GM23338 (cell line): ENCODE results near the gene YWHAB. TPM values are rescaled to one million over a fixed set of nuclear protein-coding genes. Genes with fewer than 3 reads are reported as not detected.

Source experiments
- ATAC-seq: fragments of 200-7000 bp; cut with Tn5 transposase; 3 replicates; pipeline ENCODE4 v1.9.1; 2020
- DNase-seq: peaks from one replicate; pipeline ENCODE4 v3.0.0-alpha.2; 2015; ENCODE audit warnings: low spot score
- H2AFZ ChIP-seq: fragments of 200-600 bp; sonication (generic); 2 replicates; pipeline ENCODE4 v1.8.0; 2016; ENCODE audit warnings: antibody characterized with exemption, mild to moderate bottlenecking, moderate library complexity
- H3F3A ChIP-seq: fragments of 200-600 bp; sonication (generic); replicated peaks from 2 replicates; pipeline ENCODE4 v1.8.0; 2017; ENCODE audit warnings: antibody characterized with exemption, mixed run types, low read depth
- H3K27ac ChIP-seq: fragments of 200-600 bp; sonication (generic); 2 replicates; pipeline ENCODE4 v1.6.1; 2016; ENCODE audit warnings: low read depth
- H3K27me3 ChIP-seq: fragments of 200-600 bp; sonication (generic); 2 replicates; pipeline ENCODE4 v1.8.0; 2016; ENCODE audit warnings: mild to moderate bottlenecking, mixed run types, moderate library complexity; ENCODE audit not compliant: insufficient read depth
- H3K36me3 ChIP-seq: fragments of 200-600 bp; sonication (generic); 2 replicates; pipeline ENCODE4 v1.8.0; 2016; ENCODE audit warnings: mild to moderate bottlenecking; ENCODE audit not compliant: insufficient read depth
- H3K4me1 ChIP-seq: fragments of 200-600 bp; sonication (generic); 2 replicates; pipeline ENCODE4 v1.8.0; 2016; ENCODE audit warnings: mild to moderate bottlenecking, moderate library complexity; ENCODE audit not compliant: insufficient read depth
- H3K4me2 ChIP-seq: fragments of 200-600 bp; sonication (generic); 2 replicates; pipeline ENCODE4 v1.7.1; 2017; ENCODE audit warnings: mixed run types
- H3K4me3 ChIP-seq: fragments of 200-600 bp; sonication (generic); 2 replicates; pipeline ENCODE4 v1.6.1; 2016; ENCODE audit warnings: mixed run types
- H3K79me2 ChIP-seq: fragments of 200-600 bp; sonication (generic); replicated peaks from 2 replicates; pipeline ENCODE4 v1.8.0; 2017; ENCODE audit warnings: mild to moderate bottlenecking; ENCODE audit not compliant: insufficient read depth
- H3K9me2 ChIP-seq: fragments of 200-600 bp; sonication (generic); 2 replicates; pipeline ENCODE4 v1.8.0; 2017; ENCODE audit not compliant: insufficient read depth
- H4K20me1 ChIP-seq: fragments of 200-600 bp; sonication (generic); replicated peaks from 2 replicates; pipeline ENCODE4 v1.8.0; 2017; ENCODE audit warnings: mild to moderate bottlenecking; ENCODE audit not compliant: insufficient read depth
- H3K27ac Mint-ChIP-seq: 2 replicates; pipeline ENCODE4 v1.8.0; 2020; ENCODE audit warnings: inconsistent platforms, mild to moderate bottlenecking, moderate library complexity, mixed read lengths
- H3K27me3 Mint-ChIP-seq: 3 replicates; pipeline ENCODE4 v1.8.0; 2022; ENCODE audit warnings: low read depth, mild to moderate bottlenecking, moderate library complexity, mixed read lengths, inconsistent platforms; ENCODE audit not compliant: insufficient read depth, poor library complexity
- H3K36me3 Mint-ChIP-seq: 3 replicates; pipeline ENCODE4 v1.8.0; 2021; ENCODE audit warnings: low read depth, mild to moderate bottlenecking, inconsistent platforms, moderate library complexity, mixed read lengths
- H3K4me1 Mint-ChIP-seq: 3 replicates; pipeline ENCODE4 v1.8.0; 2020; ENCODE audit warnings: mild to moderate bottlenecking, inconsistent platforms, mixed read lengths
- H3K4me3 Mint-ChIP-seq: 3 replicates; pipeline ENCODE4 v1.8.0; 2021; ENCODE audit warnings: moderate library complexity, mild to moderate bottlenecking, inconsistent platforms, mixed read lengths
- H3K9me3 Mint-ChIP-seq: 3 replicates; pipeline ENCODE4 v1.8.0; 2020; ENCODE audit warnings: moderate library complexity, mild to moderate bottlenecking, inconsistent platforms, mixed read lengths
- CTCF ChIP-seq, 2 experiments: fragments of 200-600 bp in 1 of 2; sonication (generic) in 1 of 2; conservative IDR thresholded peaks; 2 replicates each; pipeline versions ENCODE4 v1.5.1 to v1.6.1; 2016 to 2017; ENCODE audit warnings: antibody characterized with exemption in 2 of 2, low read depth in 2 of 2, mild to moderate bottlenecking in 2 of 2, moderate library complexity in 1 of 2
- POLR2AphosphoS5 ChIP-seq: IDR thresholded peaks from 2 replicates; pipeline ENCODE4 v1.6.1; 2016; ENCODE audit warnings: antibody characterized with exemption, low read depth
- polyA plus RNA-seq: library from polyadenylated mRNA; unstranded; fragments of >200 nt; fragmentation: Nextera tagmentation; extraction: Ambion mirVana; gene quantifications from 2 replicates; pipeline ENCODE4 v1.2.1, GENCODE V29; 2016
- total RNA-seq: library from RNA; depleted of rRNA; stranded (reverse); fragments of >200 nt; shearing (Covaris generic); gene quantifications from 2 replicates; pipeline ENCODE4 v1.2.3, GENCODE V29; 2014
- TF ChIP-seq, protein P1 (sequence below): fragments of 250-450 bp; sonication (Bioruptor Pico); IDR thresholded peaks from 2 replicates; pipeline ENCODE4 v1.5.0; 2020; ENCODE audit warnings: mild to moderate bottlenecking, moderate library complexity

YWHAB gene
- total and polyA plus RNA-seq, 2 experiments from 2014 or later = 121 to 519 TPM

GRCh38 chr20:44851545-44851944 is 34.0 kb upstream of the YWHAB start:
- peak; percentile 73; the same call in 2 of the 3 replicates for ATAC-seq

More at GRCh38 chr20:44851545-44851944, 34.0 kb upstream of the YWHAB start:
- Histone ChIP-seq H3K4me2 (peak overlapping the region; percentile 15; the same call in 1 of the 2 replicates), H3F3A (no peaks in the 10 kb centered on the region), H4K20me1 (no peaks in the 10 kb centered on the region), H3K27me3 (no peaks in the 10 kb centered on the region), H3K27ac (no peak overlapping the region), H2AFZ (peak overlapping the region; percentile 35; the same call in 1 of the 2 replicates), H3K79me2 (no peaks in the 10 kb centered on the region), H3K4me1 (peaks cover 9% of the 10 kb centered on the region), H3K4me3 (no peak overlapping the region), H3K36me3 (no peaks in the 10 kb centered on the region), H3K9me2 (no peaks in the 10 kb centered on the region)
- TF ChIP-seq, protein P1, sequence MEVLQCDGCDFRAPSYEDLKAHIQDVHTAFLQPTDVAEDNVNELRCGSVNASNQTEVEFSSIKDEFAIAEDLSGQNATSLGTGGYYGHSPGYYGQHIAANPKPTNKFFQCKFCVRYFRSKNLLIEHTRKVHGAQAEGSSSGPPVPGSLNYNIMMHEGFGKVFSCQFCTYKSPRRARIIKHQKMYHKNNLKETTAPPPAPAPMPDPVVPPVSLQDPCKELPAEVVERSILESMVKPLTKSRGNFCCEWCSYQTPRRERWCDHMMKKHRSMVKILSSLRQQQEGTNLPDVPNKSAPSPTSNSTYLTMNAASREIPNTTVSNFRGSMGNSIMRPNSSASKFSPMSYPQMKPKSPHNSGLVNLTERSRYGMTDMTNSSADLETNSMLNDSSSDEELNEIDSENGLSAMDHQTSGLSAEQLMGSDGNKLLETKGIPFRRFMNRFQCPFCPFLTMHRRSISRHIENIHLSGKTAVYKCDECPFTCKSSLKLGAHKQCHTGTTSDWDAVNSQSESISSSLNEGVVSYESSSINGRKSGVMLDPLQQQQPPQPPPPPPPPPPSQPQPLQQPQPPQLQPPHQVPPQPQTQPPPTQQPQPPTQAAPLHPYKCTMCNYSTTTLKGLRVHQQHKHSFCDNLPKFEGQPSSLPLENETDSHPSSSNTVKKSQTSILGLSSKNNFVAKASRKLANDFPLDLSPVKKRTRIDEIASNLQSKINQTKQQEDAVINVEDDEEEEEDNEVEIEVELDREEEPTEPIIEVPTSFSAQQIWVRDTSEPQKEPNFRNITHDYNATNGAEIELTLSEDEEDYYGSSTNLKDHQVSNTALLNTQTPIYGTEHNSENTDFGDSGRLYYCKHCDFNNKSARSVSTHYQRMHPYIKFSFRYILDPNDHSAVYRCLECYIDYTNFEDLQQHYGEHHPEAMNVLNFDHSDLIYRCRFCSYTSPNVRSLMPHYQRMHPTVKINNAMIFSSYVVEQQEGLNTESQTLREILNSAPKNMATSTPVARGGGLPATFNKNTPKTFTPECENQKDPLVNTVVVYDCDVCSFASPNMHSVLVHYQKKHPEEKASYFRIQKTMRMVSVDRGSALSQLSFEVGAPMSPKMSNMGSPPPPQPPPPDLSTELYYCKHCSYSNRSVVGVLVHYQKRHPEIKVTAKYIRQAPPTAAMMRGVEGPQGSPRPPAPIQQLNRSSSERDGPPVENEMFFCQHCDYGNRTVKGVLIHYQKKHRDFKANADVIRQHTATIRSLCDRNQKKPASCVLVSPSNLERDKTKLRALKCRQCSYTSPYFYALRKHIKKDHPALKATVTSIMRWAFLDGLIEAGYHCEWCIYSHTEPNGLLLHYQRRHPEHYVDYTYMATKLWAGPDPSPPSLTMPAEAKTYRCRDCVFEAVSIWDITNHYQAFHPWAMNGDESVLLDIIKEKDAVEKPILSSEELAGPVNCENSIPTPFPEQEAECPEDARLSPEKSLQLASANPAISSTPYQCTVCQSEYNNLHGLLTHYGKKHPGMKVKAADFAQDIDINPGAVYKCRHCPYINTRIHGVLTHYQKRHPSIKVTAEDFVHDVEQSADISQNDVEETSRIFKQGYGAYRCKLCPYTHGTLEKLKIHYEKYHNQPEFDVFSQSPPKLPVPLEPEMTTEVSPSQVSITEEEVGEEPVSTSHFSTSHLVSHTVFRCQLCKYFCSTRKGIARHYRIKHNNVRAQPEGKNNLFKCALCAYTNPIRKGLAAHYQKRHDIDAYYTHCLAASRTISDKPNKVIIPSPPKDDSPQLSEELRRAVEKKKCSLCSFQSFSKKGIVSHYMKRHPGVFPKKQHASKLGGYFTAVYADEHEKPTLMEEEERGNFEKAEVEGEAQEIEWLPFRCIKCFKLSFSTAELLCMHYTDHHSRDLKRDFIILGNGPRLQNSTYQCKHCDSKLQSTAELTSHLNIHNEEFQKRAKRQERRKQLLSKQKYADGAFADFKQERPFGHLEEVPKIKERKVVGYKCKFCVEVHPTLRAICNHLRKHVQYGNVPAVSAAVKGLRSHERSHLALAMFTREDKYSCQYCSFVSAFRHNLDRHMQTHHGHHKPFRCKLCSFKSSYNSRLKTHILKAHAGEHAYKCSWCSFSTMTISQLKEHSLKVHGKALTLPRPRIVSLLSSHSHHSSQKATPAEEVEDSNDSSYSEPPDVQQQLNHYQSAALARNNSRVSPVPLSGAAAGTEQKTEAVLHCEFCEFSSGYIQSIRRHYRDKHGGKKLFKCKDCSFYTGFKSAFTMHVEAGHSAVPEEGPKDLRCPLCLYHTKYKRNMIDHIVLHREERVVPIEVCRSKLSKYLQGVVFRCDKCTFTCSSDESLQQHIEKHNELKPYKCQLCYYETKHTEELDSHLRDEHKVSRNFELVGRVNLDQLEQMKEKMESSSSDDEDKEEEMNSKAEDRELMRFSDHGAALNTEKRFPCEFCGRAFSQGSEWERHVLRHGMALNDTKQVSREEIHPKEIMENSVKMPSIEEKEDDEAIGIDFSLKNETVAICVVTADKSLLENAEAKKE (CRISPR knock-in tag) = peak; percentile 11; the same call in 1 of the 2 replicates
- TF ChIP-seq POLR2AphosphoS5 (no peak), CTCF (conservative IDR thresholded peaks at IDR 0.05; ENCODE audit: low read depth in 2 of 2) (0 out of 4 replicates have a peak, but pooled peaks of 1 of the 2 experiments have one; percentile 12)
- Mint-ChIP-seq H3K4me1 (peaks cover 19% of the 10 kb centered on the region), H3K4me3 (no peak overlapping the region), H3K27ac (no peak overlapping the region), H3K9me3 (peaks cover 5% of the 10 kb centered on the region; the same call in 2 of the 3 replicates), H3K36me3 (no peaks in the 10 kb centered on the region), H3K27me3 (peaks cover 1% of the 10 kb centered on the region)
- no peak for DNase-seq
